PC-9 (cell line): ENCODE data around the gene TMEM132D.

ENCODE experiments used
- EZH2 ChIP-seq: fragments of 200-600 bp; sonication (generic); IDR thresholded peaks from 2 replicates; pipeline ENCODE4 v1.8.0; 2017; ENCODE audit warnings: antibody characterized with exemption, low read depth
- TF ChIP-seq, protein P1 (sequence below): fragments of 200-600 bp; sonication (generic); conservative IDR thresholded peaks from 2 replicates; pipeline ENCODE4 v1.6.1; 2017; ENCODE audit warnings: mixed run types, antibody characterized with exemption, mild to moderate bottlenecking, moderate library complexity

DNA sequence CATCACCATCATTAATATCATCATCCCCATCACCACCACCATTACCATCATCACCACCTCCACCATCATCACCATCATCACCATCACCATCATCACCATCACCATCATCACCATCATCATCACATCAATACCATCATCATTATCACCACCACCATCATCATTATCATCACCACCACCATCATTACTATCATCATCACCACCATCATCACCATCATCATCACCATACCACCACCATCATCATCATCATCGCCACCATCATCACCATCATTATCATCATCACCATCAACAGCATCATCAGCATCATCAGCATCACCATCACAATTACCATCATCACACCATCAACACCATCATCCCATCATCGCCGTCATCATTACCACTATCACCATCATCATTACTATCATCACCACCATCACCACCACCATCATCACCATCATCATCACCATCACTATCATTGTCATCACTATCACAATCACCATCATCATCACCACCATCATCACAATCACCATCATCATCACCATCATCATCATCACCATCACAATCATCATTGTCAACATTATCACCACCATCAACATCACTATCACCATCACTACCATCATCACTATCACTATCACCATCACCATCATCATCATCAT, 767.0 kb downstream of the TMEM132D start:
- TF ChIP-seq, protein P1, sequence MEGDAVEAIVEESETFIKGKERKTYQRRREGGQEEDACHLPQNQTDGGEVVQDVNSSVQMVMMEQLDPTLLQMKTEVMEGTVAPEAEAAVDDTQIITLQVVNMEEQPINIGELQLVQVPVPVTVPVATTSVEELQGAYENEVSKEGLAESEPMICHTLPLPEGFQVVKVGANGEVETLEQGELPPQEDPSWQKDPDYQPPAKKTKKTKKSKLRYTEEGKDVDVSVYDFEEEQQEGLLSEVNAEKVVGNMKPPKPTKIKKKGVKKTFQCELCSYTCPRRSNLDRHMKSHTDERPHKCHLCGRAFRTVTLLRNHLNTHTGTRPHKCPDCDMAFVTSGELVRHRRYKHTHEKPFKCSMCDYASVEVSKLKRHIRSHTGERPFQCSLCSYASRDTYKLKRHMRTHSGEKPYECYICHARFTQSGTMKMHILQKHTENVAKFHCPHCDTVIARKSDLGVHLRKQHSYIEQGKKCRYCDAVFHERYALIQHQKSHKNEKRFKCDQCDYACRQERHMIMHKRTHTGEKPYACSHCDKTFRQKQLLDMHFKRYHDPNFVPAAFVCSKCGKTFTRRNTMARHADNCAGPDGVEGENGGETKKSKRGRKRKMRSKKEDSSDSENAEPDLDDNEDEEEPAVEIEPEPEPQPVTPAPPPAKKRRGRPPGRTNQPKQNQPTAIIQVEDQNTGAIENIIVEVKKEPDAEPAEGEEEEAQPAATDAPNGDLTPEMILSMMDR = no peak
- no peak for TF ChIP-seq EZH2
